Measurements from ENCODE around the gene IGSF10.

IGSF10 gene

GRCh38 chr3:151476344-151477018 lies 15.6 kb upstream of the IGSF10 start:
- no peak for ATAC-seq
- no peak for TF ChIP-seq OSR1 (CRISPR knock-in tag; IDR thresholded peaks at IDR 0.05)
- no peak for TF ChIP-seq PPARA (CRISPR knock-in tag; IDR thresholded peaks at IDR 0.05; ENCODE audit: borderline replicate concordance)
- TF ChIP-seq TOX (CRISPR knock-in tag; IDR thresholded peaks at IDR 0.05; ENCODE audit: borderline replicate concordance): no peak
- TF ChIP-seq ZNF70 (CRISPR knock-in tag; IDR thresholded peaks at IDR 0.05): no peak
- TF ChIP-seq, protein P1, sequence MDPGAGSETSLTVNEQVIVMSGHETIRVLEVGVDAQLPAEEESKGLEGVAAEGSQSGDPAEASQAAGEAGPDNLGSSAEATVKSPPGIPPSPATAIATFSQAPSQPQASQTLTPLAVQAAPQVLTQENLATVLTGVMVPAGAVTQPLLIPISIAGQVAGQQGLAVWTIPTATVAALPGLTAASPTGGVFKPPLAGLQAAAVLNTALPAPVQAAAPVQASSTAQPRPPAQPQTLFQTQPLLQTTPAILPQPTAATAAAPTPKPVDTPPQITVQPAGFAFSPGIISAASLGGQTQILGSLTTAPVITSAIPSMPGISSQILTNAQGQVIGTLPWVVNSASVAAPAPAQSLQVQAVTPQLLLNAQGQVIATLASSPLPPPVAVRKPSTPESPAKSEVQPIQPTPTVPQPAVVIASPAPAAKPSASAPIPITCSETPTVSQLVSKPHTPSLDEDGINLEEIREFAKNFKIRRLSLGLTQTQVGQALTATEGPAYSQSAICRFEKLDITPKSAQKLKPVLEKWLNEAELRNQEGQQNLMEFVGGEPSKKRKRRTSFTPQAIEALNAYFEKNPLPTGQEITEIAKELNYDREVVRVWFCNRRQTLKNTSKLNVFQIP (CRISPR knock-in tag; IDR thresholded peaks at IDR 0.05; ENCODE audit: borderline replicate concordance, low read depth): no peak
- TF ChIP-seq ZC3H10 (CRISPR knock-in tag; IDR thresholded peaks at IDR 0.05): no peak
- TF ChIP-seq CSDC2 (CRISPR knock-in tag; IDR thresholded peaks at IDR 0.05): no peak
- no peak for TF ChIP-seq TSHZ2 (CRISPR knock-in tag; IDR thresholded peaks at IDR 0.05)
- no peak for TF ChIP-seq ZNF8 (CRISPR knock-in tag; IDR thresholded peaks at IDR 0.05)
- no peak for TF ChIP-seq GLIS3 (CRISPR knock-in tag; IDR thresholded peaks at IDR 0.05)
- no peak for TF ChIP-seq CREB5 (CRISPR knock-in tag; IDR thresholded peaks at IDR 0.05; ENCODE audit: low read depth)
- no peak for TF ChIP-seq SNAI2 (CRISPR knock-in tag; IDR thresholded peaks at IDR 0.05)

DNA sequence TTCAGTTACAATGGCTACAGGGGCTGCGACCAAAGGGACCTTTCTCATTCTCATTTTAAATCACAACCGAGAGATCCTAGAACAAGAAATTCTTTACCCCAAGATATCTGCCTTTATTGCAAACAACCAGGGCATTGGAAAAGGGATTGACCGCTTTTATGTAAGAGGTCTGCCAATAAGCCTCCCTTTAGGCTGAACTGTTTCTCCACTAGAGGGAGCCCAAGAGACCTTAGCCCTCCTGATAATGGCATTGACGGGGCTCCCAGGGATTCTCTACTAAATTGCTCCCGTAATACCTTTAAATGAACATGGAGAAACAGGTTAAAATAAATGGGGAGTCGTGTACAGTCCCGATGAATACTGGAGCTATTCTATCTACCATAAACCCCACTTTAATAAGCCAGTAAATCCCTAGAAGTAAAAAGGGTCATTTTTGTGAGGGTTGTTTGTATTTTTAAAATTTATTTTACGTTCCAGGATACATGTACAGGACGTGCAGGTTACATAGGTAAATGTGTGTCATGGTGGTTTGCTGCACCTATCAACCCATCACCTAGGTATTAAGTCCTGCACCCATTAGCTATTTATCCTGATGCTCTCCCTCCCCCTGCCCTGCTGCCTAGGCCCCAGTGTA lies 7.5 kb upstream of the IGSF10 start:
- TF ChIP-seq, protein P1 (CRISPR knock-in tag; IDR thresholded peaks at IDR 0.05; ENCODE audit: borderline replicate concordance, low read depth): no peak
- TF ChIP-seq ZNF565 (CRISPR knock-in tag; conservative IDR thresholded peaks at IDR 0.05; ENCODE audit: low read depth): no peak
- TF ChIP-seq BACH2 (CRISPR knock-in tag; IDR thresholded peaks at IDR 0.05; ENCODE audit: borderline replicate concordance): no peak
- TF ChIP-seq ZNF70 (CRISPR knock-in tag; IDR thresholded peaks at IDR 0.05): no peak
- no peak for TF ChIP-seq CREB5 (CRISPR knock-in tag; IDR thresholded peaks at IDR 0.05; ENCODE audit: low read depth)
- TF ChIP-seq, protein P2, sequence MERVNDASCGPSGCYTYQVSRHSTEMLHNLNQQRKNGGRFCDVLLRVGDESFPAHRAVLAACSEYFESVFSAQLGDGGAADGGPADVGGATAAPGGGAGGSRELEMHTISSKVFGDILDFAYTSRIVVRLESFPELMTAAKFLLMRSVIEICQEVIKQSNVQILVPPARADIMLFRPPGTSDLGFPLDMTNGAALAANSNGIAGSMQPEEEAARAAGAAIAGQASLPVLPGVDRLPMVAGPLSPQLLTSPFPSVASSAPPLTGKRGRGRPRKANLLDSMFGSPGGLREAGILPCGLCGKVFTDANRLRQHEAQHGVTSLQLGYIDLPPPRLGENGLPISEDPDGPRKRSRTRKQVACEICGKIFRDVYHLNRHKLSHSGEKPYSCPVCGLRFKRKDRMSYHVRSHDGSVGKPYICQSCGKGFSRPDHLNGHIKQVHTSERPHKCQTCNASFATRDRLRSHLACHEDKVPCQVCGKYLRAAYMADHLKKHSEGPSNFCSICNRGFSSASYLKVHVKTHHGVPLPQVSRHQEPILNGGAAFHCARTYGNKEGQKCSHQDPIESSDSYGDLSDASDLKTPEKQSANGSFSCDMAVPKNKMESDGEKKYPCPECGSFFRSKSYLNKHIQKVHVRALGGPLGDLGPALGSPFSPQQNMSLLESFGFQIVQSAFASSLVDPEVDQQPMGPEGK (CRISPR knock-in tag; IDR thresholded peaks at IDR 0.05; ENCODE audit: borderline replicate concordance): no peak
- TF ChIP-seq TCF4 (CRISPR knock-in tag; IDR thresholded peaks at IDR 0.05; ENCODE audit: borderline replicate concordance): no peak
- no peak for TF ChIP-seq ARNTL (CRISPR knock-in tag; IDR thresholded peaks at IDR 0.05; ENCODE audit: borderline replicate concordance, low read depth)
- no peak for TF ChIP-seq ISL1 (CRISPR knock-in tag; IDR thresholded peaks at IDR 0.05)
- no peak for TF ChIP-seq ZFP3 (CRISPR knock-in tag; IDR thresholded peaks at IDR 0.05)
- no peak for TF ChIP-seq ZFP30 (CRISPR knock-in tag; IDR thresholded peaks at IDR 0.05)
- TF ChIP-seq TOX (CRISPR knock-in tag; IDR thresholded peaks at IDR 0.05; ENCODE audit: borderline replicate concordance): no peak
- TF ChIP-seq ESRRG (CRISPR knock-in tag; IDR thresholded peaks at IDR 0.05): no peak
- TF ChIP-seq ZNF8 (CRISPR knock-in tag; IDR thresholded peaks at IDR 0.05): no peak
- TF ChIP-seq CSDC2 (CRISPR knock-in tag; IDR thresholded peaks at IDR 0.05): no peak
- no peak for TF ChIP-seq PPARA (CRISPR knock-in tag; IDR thresholded peaks at IDR 0.05; ENCODE audit: borderline replicate concordance)
- TF ChIP-seq GLIS3 (CRISPR knock-in tag; IDR thresholded peaks at IDR 0.05): no peak
- TF ChIP-seq SNAI2 (CRISPR knock-in tag; IDR thresholded peaks at IDR 0.05): no peak
- TF ChIP-seq RARB (CRISPR knock-in tag; IDR thresholded peaks at IDR 0.05): no peak
- peak; percentile 96 for ATAC-seq
